ENCODE data around the gene LIMK2.

DNA sequence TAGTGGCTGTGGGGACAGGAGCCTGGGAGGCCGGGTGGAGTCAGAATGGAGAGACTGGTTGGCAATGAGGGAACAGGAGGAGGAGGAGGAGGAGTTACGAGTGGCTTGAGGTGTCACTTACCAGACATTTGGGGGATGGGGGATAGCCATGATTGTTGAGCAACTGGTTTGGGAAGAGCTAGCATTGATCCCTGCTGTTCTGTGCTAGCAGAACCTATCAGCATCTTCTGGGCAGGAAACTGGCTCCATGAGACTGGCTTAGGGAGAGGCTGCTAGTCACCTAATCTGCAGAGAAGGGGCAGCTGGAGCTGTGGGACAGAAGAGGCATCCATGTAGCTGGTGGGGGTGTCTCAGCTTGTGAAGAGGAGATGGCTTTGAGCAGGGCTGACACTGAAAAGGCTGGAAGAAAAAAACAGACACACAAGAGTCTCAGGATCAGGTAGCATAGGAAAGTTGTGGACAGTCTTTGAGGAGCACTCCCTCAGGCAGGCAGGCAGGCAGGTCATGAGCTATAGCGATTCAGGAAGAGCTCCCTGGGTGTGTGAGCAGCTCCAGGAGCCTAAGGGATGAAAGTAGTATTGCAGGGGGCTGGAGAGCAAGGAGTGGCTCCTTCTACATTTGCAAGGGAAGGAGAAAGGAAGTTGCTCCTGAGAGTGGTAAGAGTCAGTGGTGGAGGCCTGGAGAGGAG is 57.9 kb downstream of the LIMK2 start:
- TF ChIP-seq, protein P1, sequence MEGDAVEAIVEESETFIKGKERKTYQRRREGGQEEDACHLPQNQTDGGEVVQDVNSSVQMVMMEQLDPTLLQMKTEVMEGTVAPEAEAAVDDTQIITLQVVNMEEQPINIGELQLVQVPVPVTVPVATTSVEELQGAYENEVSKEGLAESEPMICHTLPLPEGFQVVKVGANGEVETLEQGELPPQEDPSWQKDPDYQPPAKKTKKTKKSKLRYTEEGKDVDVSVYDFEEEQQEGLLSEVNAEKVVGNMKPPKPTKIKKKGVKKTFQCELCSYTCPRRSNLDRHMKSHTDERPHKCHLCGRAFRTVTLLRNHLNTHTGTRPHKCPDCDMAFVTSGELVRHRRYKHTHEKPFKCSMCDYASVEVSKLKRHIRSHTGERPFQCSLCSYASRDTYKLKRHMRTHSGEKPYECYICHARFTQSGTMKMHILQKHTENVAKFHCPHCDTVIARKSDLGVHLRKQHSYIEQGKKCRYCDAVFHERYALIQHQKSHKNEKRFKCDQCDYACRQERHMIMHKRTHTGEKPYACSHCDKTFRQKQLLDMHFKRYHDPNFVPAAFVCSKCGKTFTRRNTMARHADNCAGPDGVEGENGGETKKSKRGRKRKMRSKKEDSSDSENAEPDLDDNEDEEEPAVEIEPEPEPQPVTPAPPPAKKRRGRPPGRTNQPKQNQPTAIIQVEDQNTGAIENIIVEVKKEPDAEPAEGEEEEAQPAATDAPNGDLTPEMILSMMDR (IDR thresholded peaks at IDR 0.05): no peak
- no peak for TF ChIP-seq POLR2A (IDR thresholded peaks at IDR 0.05)
- no peak for TF ChIP-seq POLR2AphosphoS5 (IDR thresholded peaks at IDR 0.05)

Measured in stomach (tissue), 4 donors.